Activated CD4-positive, alpha-beta T cell treated with anti-CD3 and anti-CD28 coated beads, Interleukin-2, amount 10 ng/mL, durations not matched to agents 24 days and 14 days (primary cell): ENCODE results near the gene TATDN3. TPM values are rescaled to one million over a fixed set of nuclear protein-coding genes. Genes with fewer than 3 reads are reported as not detected.
"Not testable (repeated sequence)": the region's sequence is repeated elsewhere in the genome, so short reads cannot be mapped to it uniquely, and the experiment has no call there.

Experiments used
- DNase-seq: peaks from one replicate; pipeline ENCODE4 v3.0.0; 2022
- H3K27ac Mint-ChIP-seq: one replicate; pipeline ENCODE4 v1.8.0; 2022; ENCODE audit warnings: mild to moderate bottlenecking, mixed read lengths
- H3K27me3 Mint-ChIP-seq: one replicate; pipeline ENCODE4 v1.8.0; 2022; ENCODE audit warnings: mixed read lengths
- H3K36me3 Mint-ChIP-seq: one replicate; pipeline ENCODE4 v1.8.0; 2022; ENCODE audit warnings: low read depth, mild to moderate bottlenecking, mixed read lengths
- H3K4me1 Mint-ChIP-seq: one replicate; pipeline ENCODE4 v1.8.0; 2021; ENCODE audit warnings: mixed read lengths
- H3K4me3 Mint-ChIP-seq: one replicate; pipeline ENCODE4 v1.8.0; 2022; ENCODE audit warnings: mild to moderate bottlenecking, moderate library complexity, mixed read lengths
- H3K9me3 Mint-ChIP-seq: one replicate; pipeline ENCODE4 v1.8.0; 2021; ENCODE audit warnings: mixed read lengths
- intact Hi-C: fragments of 100-400 bp; cut with micrococcal nuclease; formaldehyde crosslinking; loops from one replicate; pipeline ENCODE4 v1.15.1; 2023
- total RNA-seq: library from RNA; stranded (reverse); gene quantifications from 2 replicates; pipeline ENCODE4 v1.2.3, GENCODE V29; 2022

TATDN3 gene
- total RNA-seq, 1 donor from 2014 or later: 15.1 TPM

DNA sequence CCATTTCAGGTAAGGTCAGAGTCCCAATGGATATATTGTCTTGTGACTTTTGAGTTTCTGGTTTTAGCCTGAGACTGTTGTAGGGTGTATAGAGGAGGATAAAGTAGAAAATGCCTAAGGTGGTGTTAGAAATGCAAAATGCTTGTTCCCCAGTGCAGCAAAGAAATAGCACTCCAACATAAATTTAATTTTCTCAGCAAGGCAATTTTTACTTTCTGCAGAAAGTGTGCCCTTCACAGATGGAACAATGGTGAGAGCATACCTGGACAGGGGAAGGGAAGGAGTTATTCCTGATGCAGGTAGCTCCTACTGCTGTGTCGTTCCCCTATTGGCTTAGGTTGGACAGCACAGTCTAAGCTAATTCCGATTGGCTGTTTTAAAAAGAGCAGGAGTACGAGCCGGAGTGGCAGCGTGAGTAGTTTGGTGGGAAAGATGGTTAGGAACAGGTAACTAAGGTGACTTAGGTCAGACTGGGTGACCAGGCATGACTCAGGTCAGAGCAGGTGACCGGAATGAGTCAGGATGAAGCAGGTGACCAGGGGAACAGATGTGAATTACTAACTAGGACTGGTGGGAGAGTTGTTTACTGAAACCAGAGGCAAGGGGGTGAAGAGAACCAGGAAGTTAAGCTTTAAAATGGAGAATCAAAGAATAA, 34.2 kb downstream of the TATDN3 start:
- Mint-ChIP-seq H3K4me1 (no peaks in the 10 kb centered on the region), H3K36me3 (peaks cover 5% of the 10 kb centered on the region), H3K27ac (no peak overlapping the region), H3K27me3 (no peaks in the 10 kb centered on the region), H3K4me3 (no peak overlapping the region), H3K9me3 (peaks cover 8% of the 10 kb centered on the region)
- no peak for DNase-seq
- intact Hi-C loops: no loop called here

GRCh38 chr1:212827171-212827776, 35.6 kb downstream of the TATDN3 start:
- DNase-seq: no peak
- Mint-ChIP-seq H3K4me1 (peaks cover 4% of the 10 kb centered on the region), H3K27ac (no peak overlapping the region), H3K36me3 (peaks cover 5% of the 10 kb centered on the region), H3K4me3 (no peak overlapping the region), H3K9me3 (peaks cover 8% of the 10 kb centered on the region), H3K27me3 (no peaks in the 10 kb centered on the region)
- intact Hi-C loops: no loop called here

- peaks cover 5% of the 10 kb centered on the region for H3K36me3 Mint-ChIP-seq
- no peak overlapping the region for H3K4me3 Mint-ChIP-seq
- intact Hi-C loops: no loop called here
- no peak overlapping the region for H3K27ac Mint-ChIP-seq
- peaks cover 8% of the 10 kb centered on the region for H3K9me3 Mint-ChIP-seq
- no peak for DNase-seq
- H3K4me1 Mint-ChIP-seq: peaks cover 4% of the 10 kb centered on the region
- H3K27me3 Mint-ChIP-seq: no peaks in the 10 kb centered on the region
Measured at GRCh38 chr1:212827831-212828278, 36.2 kb downstream of the TATDN3 start.

DNA sequence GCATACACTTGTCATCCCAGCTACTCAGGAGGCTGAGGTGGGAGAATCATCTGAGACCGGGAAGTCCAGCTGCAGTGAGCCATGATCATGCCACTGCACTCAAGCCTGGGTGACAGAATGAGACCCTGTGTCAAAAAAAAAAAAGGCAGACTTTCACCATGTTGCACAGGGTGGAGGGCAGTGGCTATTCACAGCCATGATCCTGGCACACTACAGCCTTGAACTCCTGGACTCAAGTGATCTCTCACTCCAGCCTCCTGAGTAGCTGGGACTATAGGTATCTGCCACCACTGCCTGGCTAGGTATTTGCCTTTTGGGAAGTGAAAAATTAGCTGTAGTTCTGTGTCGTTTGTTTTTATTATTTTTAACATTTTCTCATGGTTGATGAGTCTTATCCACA, 36.7 kb downstream of the TATDN3 start:
- intact Hi-C loops: no loop called here
- no peak overlapping the region for H3K27ac Mint-ChIP-seq
- DNase-seq: no peak
- H3K4me3 Mint-ChIP-seq: no peak overlapping the region
- peaks cover 5% of the 10 kb centered on the region for H3K36me3 Mint-ChIP-seq
- H3K9me3 Mint-ChIP-seq: peaks cover 8% of the 10 kb centered on the region
- peaks cover 4% of the 10 kb centered on the region for H3K4me1 Mint-ChIP-seq
- no peaks in the 10 kb centered on the region for H3K27me3 Mint-ChIP-seq

- H3K9me3 Mint-ChIP-seq, DNase-seq, H3K36me3 Mint-ChIP-seq, H3K4me3 Mint-ChIP-seq, intact Hi-C loops, H3K4me1 Mint-ChIP-seq, H3K27me3 Mint-ChIP-seq, H3K27ac Mint-ChIP-seq: not testable (repeated sequence)
Measured at GRCh38 chr1:212833211-212834207, 41.8 kb downstream of the TATDN3 start.

- Mint-ChIP-seq H3K27me3 (no peaks in the 10 kb centered on the region), H3K4me3 (no peak overlapping the region), H3K9me3 (no peaks in the 10 kb centered on the region), H3K36me3 (no peaks in the 10 kb centered on the region), H3K4me1 (no peaks in the 10 kb centered on the region), H3K27ac (no peak overlapping the region)
- intact Hi-C loops: no loop called here
- no peak for DNase-seq
Measured at GRCh38 chr1:212838145-212838544, 46.5 kb downstream of the TATDN3 start.

- H3K4me1 Mint-ChIP-seq, H3K27ac Mint-ChIP-seq, H3K9me3 Mint-ChIP-seq, H3K27me3 Mint-ChIP-seq, H3K4me3 Mint-ChIP-seq, DNase-seq, intact Hi-C loops, H3K36me3 Mint-ChIP-seq: not testable (repeated sequence)
Measured at GRCh38 chr1:212844521-212844920, 52.8 kb downstream of the TATDN3 start.

- Mint-ChIP-seq H3K9me3 (no peaks in the 10 kb centered on the region), H3K27me3 (no peaks in the 10 kb centered on the region), H3K4me3 (no peak within 1 kb of the TSS), H3K36me3 (peaks cover 4% of the 10 kb centered on the region), H3K4me1 (no peaks in the 10 kb centered on the region), H3K27ac (no peak within 1 kb of the TSS)
- no peak for DNase-seq
- intact Hi-C loops: no loop called here
Measured at GRCh38 chr1:212847549-212847948, 55.9 kb downstream of the TATDN3 start, which contains the start of gene SPATA45. Gene SPATA45 (minus strand): TSS chr1:212847649. CDS start chr1:212836149, 11,500 bp downstream.

DNA sequence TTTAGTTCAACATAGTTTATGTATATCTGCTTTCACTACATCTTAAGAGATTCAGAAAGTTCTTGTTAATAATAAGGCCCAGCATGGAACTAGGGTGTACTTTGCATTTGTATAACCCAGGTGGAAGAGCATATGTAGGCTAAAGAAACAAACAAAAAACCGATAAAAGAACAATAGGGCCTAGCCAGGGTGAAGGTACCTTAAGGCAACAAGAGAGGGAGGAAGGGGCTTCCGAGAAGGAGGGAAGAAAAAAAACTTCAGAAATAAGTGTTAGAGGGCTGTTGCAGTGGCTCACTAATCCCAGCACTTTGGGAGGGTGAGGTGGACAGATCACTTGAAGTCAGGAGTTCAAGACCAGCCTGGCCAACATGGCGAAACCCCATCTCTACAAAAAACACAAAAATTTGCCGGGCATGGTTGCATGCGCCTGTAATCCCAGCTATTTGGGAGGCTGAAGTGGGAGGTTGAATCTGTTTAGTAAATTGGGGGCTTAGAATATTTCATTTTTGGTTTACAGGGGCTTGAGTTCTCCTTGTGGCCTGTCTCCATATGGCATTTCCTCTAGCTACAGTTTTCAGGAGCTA, 60.5 kb downstream of the TATDN3 start:
- Mint-ChIP-seq H3K4me1 (peaks cover 6% of the 10 kb centered on the region), H3K36me3 (peaks cover 11% of the 10 kb centered on the region), H3K27me3 (no peaks in the 10 kb centered on the region), H3K27ac (no peak overlapping the region), H3K9me3 (peaks cover 3% of the 10 kb centered on the region), H3K4me3 (no peak overlapping the region)
- intact Hi-C loops: loop anchor here (10.0 kb wide), 1 partner anchor 817 kb away; the partner anchor contains the start of genes DTL and INTS7
- DNase-seq: no peak

DNA sequence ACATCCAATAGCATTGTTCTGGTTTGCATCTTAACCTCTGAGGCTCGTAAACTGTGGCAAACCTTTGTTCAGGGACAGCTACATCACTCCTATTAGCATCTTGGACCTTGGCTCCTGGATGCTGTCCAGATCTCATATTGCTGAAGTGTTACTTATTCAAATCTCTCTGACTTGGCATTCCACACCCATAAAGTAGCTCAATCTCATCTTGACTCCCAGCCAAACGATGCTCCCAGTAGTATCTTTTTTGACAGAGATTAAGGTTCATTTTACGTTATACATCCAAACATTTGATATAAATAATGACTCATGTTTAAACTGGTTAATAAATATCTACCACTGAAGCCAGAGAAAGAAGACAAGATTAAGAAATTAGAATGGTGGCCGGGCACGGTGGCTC, 62.0 kb downstream of the TATDN3 start:
- Mint-ChIP-seq H3K9me3 (peaks cover 3% of the 10 kb centered on the region), H3K27me3 (no peaks in the 10 kb centered on the region), H3K27ac (no peak overlapping the region), H3K4me1 (peaks cover 10% of the 10 kb centered on the region), H3K4me3 (no peak overlapping the region), H3K36me3 (peaks cover 13% of the 10 kb centered on the region)
- DNase-seq: no peak
- intact Hi-C loops: loop anchor here (10.0 kb wide), 1 partner anchor 819 kb away; the partner anchor contains the start of genes DTL and INTS7

- peaks cover 16% of the 10 kb centered on the region for H3K4me1 Mint-ChIP-seq
- intact Hi-C loops: loop anchor here (5.0 to 10.0 kb wide), 3 partner anchors 96 to 822 kb away; partner anchors contain the start of genes ATF3, DTL, INTS7 and VASH2
- H3K27me3 Mint-ChIP-seq: no peaks in the 10 kb centered on the region
- peaks cover 3% of the 10 kb centered on the region for H3K9me3 Mint-ChIP-seq
- H3K36me3 Mint-ChIP-seq: peaks cover 14% of the 10 kb centered on the region
- DNase-seq: no peak
- H3K4me3 Mint-ChIP-seq: no peak overlapping the region
- H3K27ac Mint-ChIP-seq: no peak overlapping the region
Measured at GRCh38 chr1:212856755-212857154, 65.1 kb downstream of the TATDN3 start.

- intact Hi-C loops: loop anchor here (1.0 to 10.0 kb wide), 6 partner anchors 67 to 823 kb away; partner anchors contain the start of genes ANGEL2, ATF3, DTL and INTS7
- Mint-ChIP-seq H3K4me3 (no peak within 1 kb of the TSS), H3K27ac (peak within 1 kb of the TSS; percentile 97), H3K27me3 (no peaks in the 10 kb centered on the region), H3K36me3 (peaks cover 16% of the 10 kb centered on the region), H3K4me1 (peaks cover 19% of the 10 kb centered on the region), H3K9me3 (peaks cover 3% of the 10 kb centered on the region)
- DNase-seq: peak; percentile 99
Measured at GRCh38 chr1:212857992-212858460, 66.3 kb downstream of the TATDN3 start, which contains the start of gene FLVCR1. Gene FLVCR1 (plus strand): TSS chr1:212858275. CDS start chr1:212858453, 178 bp downstream.
